Endothelial cell (in vitro differentiated cells): Measurements from ENCODE around the gene PLCB1. TPM values are rescaled to one million over a fixed set of nuclear protein-coding genes. Genes with fewer than 3 reads are reported as not detected.

Experiments used
- DNase-seq: peaks from one replicate; pipeline ENCODE4 v3.0.0; 2021; ENCODE audit warnings: low spot score
- H3K27ac Mint-ChIP-seq: one replicate; pipeline ENCODE4 v1.8.0; 2021; ENCODE audit warnings: mixed read lengths, inconsistent platforms; ENCODE audit not compliant: unreplicated experiment
- H3K27me3 Mint-ChIP-seq: one replicate; pipeline ENCODE4 v1.8.0; 2021; ENCODE audit warnings: mild to moderate bottlenecking, moderate library complexity, mixed read lengths, inconsistent platforms; ENCODE audit not compliant: unreplicated experiment
- H3K36me3 Mint-ChIP-seq: one replicate; pipeline ENCODE4 v1.8.0; 2021; ENCODE audit warnings: mild to moderate bottlenecking, low read depth, mixed read lengths, inconsistent platforms; ENCODE audit not compliant: unreplicated experiment
- H3K4me1 Mint-ChIP-seq: one replicate; pipeline ENCODE4 v1.8.0; 2021; ENCODE audit warnings: mild to moderate bottlenecking, mixed read lengths, inconsistent platforms; ENCODE audit not compliant: unreplicated experiment
- H3K4me3 Mint-ChIP-seq: one replicate; pipeline ENCODE4 v1.8.0; 2021; ENCODE audit warnings: mild to moderate bottlenecking, mixed read lengths, inconsistent platforms; ENCODE audit not compliant: unreplicated experiment
- H3K9me3 Mint-ChIP-seq: one replicate; pipeline ENCODE4 v1.8.0; 2021; ENCODE audit warnings: mixed read lengths, inconsistent platforms; ENCODE audit not compliant: unreplicated experiment
- total RNA-seq: library from RNA; stranded (reverse); fragmentation: NEBNext Ultra II Directional; extraction: Animal tissue kit (Norgen Biotek cat#: 25700); gene quantifications from one replicate; pipeline ENCODE4 v1.2.1, GENCODE V29; 2021; ENCODE audit not compliant: unreplicated experiment
- TF ChIP-seq, protein P1 (sequence below): fragments of 200-600 bp; sonication (generic); IDR thresholded peaks from one replicate; pipeline ENCODE4 v1.5.0; 2021; ENCODE audit warnings: antibody characterized with exemption; ENCODE audit not compliant: unreplicated experiment

PLCB1 gene
- total RNA-seq, 1 donor from 2014 or later, result 8.1 TPM

DNA sequence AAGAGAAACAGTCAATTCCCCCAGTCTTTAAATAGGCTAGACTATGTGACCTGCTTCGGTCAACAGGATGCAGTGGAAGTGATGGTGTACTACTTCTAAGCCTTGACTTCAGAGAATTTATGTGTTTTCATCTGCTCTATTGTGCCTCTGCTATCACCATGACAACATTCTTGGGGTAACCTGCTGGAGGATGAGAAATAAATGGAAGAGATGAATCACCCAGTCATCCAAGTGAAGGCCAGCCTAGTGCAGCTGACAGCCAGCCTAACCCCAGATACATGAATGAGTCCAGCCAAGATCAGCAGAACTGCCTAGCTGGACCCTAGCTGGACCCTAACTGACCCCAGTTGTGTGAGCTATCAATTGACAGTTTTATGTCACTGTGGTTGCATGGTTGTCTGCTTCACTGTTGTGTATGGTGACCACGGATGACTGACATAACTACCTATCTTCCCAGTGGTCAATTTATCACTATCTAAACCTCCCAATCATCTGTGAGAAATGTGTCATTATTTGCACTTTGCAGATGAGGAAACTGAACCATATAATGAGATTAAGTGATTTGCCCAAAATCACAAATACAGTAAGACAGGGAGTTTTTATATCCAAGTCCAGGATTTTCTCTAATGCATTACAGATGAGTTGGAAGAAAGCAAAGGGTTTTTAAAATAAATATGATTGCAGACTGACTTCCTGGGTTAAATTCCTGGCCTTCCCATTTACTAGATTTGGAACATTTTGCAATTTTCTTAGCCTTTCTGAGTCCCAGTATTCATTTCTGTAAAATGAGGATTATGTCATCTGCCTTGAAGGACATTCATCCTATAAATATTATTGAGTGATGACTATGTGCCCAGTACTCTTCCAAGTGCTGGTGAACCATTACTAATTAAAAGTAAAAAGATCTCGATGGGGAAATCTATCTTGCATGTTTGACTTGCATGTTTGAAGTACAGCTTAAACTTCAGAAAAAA lies 800.4 kb downstream of the PLCB1 start:
- Mint-ChIP-seq H3K36me3 (no peaks in the 10 kb centered on the region), H3K4me1 (no peaks in the 10 kb centered on the region), H3K4me3 (no peak overlapping the region), H3K27ac (no peak overlapping the region), H3K27me3 (no peaks in the 10 kb centered on the region), H3K9me3 (no peaks in the 10 kb centered on the region)
- TF ChIP-seq, protein P1, sequence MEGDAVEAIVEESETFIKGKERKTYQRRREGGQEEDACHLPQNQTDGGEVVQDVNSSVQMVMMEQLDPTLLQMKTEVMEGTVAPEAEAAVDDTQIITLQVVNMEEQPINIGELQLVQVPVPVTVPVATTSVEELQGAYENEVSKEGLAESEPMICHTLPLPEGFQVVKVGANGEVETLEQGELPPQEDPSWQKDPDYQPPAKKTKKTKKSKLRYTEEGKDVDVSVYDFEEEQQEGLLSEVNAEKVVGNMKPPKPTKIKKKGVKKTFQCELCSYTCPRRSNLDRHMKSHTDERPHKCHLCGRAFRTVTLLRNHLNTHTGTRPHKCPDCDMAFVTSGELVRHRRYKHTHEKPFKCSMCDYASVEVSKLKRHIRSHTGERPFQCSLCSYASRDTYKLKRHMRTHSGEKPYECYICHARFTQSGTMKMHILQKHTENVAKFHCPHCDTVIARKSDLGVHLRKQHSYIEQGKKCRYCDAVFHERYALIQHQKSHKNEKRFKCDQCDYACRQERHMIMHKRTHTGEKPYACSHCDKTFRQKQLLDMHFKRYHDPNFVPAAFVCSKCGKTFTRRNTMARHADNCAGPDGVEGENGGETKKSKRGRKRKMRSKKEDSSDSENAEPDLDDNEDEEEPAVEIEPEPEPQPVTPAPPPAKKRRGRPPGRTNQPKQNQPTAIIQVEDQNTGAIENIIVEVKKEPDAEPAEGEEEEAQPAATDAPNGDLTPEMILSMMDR, result no peak
- no peak for DNase-seq

DNA sequence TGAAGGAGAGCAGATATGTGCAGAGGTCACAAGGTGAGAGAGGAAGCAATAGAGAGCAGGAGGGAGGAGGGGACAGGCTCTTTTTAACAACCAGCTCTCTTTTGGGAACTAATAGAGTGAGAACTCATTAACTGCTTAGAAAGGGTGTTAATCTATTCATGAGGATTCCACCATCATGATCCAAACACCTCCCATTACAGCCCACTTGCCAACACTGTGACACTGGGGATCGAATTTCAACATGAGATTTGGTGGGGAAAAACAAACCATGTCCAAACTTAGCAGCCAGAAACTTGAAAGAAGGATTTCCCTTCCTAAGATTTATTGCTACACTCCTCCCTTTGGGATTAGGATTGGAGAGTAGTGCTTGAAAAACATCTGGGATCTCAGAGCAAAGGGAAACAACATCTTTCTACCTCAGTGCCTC lies 801.3 kb downstream of the PLCB1 start:
- no peak for DNase-seq
- Mint-ChIP-seq H3K9me3 (no peaks in the 10 kb centered on the region), H3K27ac (no peak overlapping the region), H3K4me1 (no peaks in the 10 kb centered on the region), H3K4me3 (no peak overlapping the region), H3K36me3 (no peaks in the 10 kb centered on the region), H3K27me3 (no peaks in the 10 kb centered on the region)
- TF ChIP-seq, protein P1, result no peak

DNA sequence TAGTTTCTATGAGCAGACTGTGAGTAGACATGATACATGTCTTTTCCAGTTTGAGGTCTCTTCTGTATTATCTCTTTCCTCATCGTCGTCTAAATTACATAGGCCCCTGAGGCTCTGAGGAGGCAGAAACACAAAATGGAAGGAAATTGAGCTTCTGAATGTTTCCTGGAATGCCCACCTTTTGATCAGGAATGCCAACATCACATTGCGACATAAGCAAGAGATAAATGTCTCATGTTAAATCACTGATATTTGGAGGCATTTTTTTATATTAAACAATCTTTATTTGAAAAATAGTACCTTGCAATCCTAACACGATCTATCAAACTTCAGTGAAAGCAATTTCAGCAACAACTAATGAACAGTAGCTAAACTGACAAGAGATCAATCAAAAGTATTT lies 802.3 kb downstream of the PLCB1 start:
- H3K27ac Mint-ChIP-seq, result no peak overlapping the region
- H3K9me3 Mint-ChIP-seq, result no peaks in the 10 kb centered on the region
- no peaks in the 10 kb centered on the region for H3K4me1 Mint-ChIP-seq
- no peak overlapping the region for H3K4me3 Mint-ChIP-seq
- H3K36me3 Mint-ChIP-seq, result no peaks in the 10 kb centered on the region
- TF ChIP-seq, protein P1, result no peak
- no peak for DNase-seq
- no peaks in the 10 kb centered on the region for H3K27me3 Mint-ChIP-seq

Other genes starting within 250 kb of the PLCB1 start
- gene HAO1, start 191.8 kb upstream of the PLCB1 start, total RNA-seq, result not detected
- 19.1 TPM for gene TMX4, start 112.5 kb upstream of the PLCB1 start, total RNA-seq